Measurements from ENCODE around the gene THOC1.

The THOC1 gene

DNA sequence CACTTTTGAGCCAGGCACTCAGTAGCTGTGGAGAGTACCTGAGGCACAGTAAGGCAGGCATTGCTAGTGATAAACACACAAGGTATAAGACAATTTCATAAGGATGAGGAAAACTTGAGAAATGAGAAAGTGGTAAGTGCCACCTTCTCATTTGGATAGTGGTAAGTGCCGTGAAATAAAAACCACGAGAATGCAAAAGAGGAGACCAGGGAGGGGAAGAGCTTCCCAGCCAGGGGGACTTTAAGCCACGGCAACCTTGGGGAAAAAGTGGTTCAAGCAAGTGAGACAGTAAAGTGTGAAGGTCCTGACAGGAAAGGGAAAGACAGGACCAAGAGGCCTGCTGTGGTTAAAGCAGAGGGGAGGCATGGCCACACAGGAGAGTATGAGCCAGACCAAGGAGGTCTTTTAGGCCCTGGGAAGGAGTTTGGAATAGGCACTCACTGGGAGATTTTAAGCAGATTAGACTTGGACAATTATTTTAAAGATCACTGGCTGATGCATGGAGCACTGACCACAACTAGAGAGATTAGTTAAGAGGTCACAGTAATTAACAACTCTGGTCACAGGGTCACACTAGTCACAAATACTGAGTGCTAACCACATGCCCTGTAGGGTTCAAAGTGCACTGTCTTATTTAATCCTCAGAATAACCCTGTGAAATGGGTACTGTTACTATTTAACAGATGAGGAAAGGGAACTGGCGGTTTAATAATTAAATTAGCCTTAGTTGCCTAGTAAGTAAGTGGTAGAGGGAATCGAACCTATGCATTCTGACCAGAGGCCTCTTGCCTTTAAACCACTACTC is 50.1 kb downstream of the THOC1 start:
- in situ Hi-C loops (cut with MboI; ENCODE audit: low sequenced_read_pairs): no loop called here

DNA sequence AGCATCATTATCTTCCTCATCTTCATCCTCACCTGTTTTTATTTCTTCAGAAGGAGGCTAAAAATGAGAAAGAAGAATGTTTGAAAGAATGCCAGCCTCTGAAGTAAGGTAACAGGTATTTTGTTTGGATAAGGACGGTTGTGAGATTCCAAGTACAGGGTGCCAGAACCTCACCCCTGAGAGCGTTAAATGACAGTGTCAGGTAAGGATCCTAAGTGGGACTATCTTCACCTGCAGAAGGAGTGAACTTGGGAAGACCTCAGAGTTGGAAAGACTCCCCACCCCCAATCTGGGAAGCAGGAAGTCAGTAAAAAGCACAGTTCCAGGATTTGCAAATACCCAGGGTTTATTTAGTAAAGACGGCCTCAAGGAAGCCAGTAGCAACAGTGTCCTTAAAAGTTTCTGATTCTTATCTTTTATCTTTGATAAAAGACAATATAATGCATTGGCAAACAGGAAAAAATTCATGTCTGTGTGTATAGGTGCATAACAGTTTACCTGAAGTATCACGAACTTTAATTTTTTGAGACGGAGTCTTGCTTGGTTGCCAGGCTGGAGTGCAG is 52.3 kb downstream of the THOC1 start:
- in situ Hi-C loops (cut with MboI; ENCODE audit: low sequenced_read_pairs): no loop called here

GRCh38 chr18:213966-214365 is 53.9 kb downstream of the THOC1 start:
- in situ Hi-C loops (cut with MboI; ENCODE audit: low sequenced_read_pairs): no loop called here

- in situ Hi-C loops (cut with MboI; ENCODE audit: low sequenced_read_pairs): no loop called here
Measured at GRCh38 chr18:213505-213904, 54.3 kb downstream of the THOC1 start.

- in situ Hi-C loops (cut with MboI; ENCODE audit: low sequenced_read_pairs): no loop called here
Measured at GRCh38 chr18:212780-213179, 55.1 kb downstream of the THOC1 start.

GRCh38 chr18:211582-211981 is 56.3 kb downstream of the THOC1 start:
- in situ Hi-C loops (cut with MboI; ENCODE audit: low sequenced_read_pairs): no loop called here

- in situ Hi-C loops (cut with MboI; ENCODE audit: low sequenced_read_pairs): no loop called here
Measured at GRCh38 chr18:210733-211132, 57.1 kb downstream of the THOC1 start.

DNA sequence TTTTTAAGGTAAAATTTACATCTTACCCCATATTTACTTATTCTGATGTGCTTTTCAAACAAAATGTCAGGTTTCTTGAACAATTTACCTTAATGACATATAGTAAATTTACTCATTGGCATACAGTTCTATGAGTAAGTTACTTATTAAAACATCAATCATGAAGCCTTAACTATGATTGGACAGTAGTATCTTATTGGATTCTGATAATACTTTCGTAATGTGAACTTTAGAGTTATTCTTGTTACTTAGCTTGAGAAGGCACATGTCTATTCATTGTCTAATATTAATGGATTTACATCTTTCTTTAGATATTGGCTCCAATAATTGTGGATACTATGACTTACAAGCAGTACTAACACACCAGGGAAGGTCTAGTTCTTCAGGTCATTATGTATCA is 57.8 kb downstream of the THOC1 start:
- in situ Hi-C loops (cut with MboI; ENCODE audit: low sequenced_read_pairs): no loop called here

GRCh38 chr18:199768-200167 is 68.1 kb downstream of the THOC1 start:
- in situ Hi-C loops (cut with MboI; ENCODE audit: low sequenced_read_pairs): no loop called here

GRCh38 chr18:199214-199613 is 68.6 kb downstream of the THOC1 start:
- in situ Hi-C loops (cut with MboI; ENCODE audit: low sequenced_read_pairs): no loop called here

- in situ Hi-C loops (cut with MboI; ENCODE audit: low sequenced_read_pairs): no loop called here
Measured at GRCh38 chr18:195651-196050, 72.2 kb downstream of the THOC1 start.

GRCh38 chr18:192801-193200 is 75.0 kb downstream of the THOC1 start:
- in situ Hi-C loops (cut with MboI; ENCODE audit: low sequenced_read_pairs): no loop called here

DNA sequence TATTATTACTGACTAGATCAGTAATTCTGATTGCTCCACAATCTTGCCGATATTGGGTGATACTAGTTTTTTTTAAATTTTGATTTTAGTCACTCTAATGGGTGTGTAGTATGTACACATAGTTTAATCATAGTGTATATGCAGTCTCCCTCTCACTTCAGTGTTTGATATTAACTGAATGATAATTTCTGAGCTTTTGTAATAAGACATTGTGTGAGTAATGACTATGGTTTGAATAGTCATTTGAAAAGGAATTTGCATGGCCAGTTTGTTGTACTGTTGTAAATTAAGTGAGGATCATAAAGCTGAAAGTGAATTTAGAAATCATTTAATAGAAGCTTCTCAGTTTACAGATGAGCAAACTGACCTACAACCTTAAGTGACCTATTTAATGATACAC is 76.1 kb downstream of the THOC1 start:
- in situ Hi-C loops (cut with MboI; ENCODE audit: low sequenced_read_pairs): no loop called here

DNA sequence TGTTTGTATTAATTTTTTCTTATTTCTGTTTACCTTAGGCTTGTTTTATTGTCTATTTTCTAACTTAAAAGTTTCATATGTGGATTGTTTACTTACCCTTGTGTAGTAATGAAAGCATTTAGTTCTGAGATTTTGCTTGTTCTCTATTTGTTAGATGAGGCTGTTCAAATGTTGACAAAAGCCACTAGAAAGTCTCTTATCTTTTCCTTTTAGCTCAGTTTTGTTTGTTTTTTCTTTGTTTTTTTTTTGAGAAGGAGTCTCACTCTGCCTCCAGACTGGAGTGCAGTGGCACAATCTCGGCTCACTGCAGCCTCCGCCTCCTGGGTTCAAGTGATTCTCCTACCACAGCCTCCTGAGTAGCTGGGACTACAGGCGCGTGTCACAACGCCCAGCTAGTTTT is 78.6 kb downstream of the THOC1 start:
- in situ Hi-C loops (cut with MboI; ENCODE audit: low sequenced_read_pairs): no loop called here

GRCh38 chr18:183769-184168 is 84.1 kb downstream of the THOC1 start:
- in situ Hi-C loops (cut with MboI; ENCODE audit: low sequenced_read_pairs): no loop called here

GRCh38 chr18:181711-182110 is 86.1 kb downstream of the THOC1 start:
- in situ Hi-C loops (cut with MboI; ENCODE audit: low sequenced_read_pairs): no loop called here

DNA sequence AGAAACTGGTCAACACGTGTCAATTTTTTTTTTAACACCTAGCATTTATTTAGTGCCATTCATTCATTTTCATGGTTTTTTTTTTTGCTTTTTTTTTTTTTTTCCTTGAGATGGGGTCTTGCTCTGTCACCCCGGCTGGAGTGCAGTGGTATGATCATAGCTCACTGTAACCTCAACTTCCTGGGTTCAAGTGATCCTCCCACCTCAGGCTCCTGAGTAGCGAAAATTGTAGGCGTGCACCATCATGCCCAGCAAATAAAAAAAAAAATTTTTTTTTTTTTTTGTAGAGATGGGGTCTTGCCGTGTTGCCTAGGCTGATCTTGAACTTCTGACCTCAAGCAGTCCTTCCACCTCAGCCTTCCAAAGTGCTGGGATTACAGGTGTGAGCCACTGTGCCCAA is 88.3 kb downstream of the THOC1 start:
- in situ Hi-C loops (cut with MboI; ENCODE audit: low sequenced_read_pairs): no loop called here

DNA sequence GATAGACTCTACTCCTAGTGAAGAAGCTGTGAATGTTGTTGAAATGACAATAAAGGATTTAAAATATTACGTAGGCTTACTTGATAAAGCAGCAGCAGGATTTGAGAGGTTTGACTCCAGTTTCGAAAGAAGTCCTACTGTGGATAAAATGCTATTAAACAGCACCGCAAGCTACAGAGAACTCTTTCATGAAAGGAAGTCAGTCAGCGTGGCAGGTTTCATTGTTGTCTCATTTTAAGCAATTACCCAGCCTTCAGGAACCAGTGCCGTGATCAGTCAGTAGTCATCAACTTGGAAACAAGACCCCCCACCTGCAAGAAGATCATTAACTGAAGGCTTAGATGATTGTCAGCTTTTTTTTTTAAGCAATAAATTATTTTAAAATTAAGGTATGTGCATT is 95.5 kb downstream of the THOC1 start:
- in situ Hi-C loops (cut with MboI; ENCODE audit: low sequenced_read_pairs): no loop called here
